HG02610 (cell line): Measurements from ENCODE around the gene SPCS1.
"Not testable (repeated sequence)": the region's sequence is repeated elsewhere in the genome, so short reads cannot be mapped to it uniquely, and the experiment has no call there.

Source experiments
- ATAC-seq: cut with Tn5 transposase; IDR thresholded peaks from one replicate; pipeline ENCODE4 v1.9.1; 2021; ENCODE audit warnings: mild to moderate bottlenecking, moderate library complexity; ENCODE audit not compliant: unreplicated experiment

The SPCS1 gene

DNA sequence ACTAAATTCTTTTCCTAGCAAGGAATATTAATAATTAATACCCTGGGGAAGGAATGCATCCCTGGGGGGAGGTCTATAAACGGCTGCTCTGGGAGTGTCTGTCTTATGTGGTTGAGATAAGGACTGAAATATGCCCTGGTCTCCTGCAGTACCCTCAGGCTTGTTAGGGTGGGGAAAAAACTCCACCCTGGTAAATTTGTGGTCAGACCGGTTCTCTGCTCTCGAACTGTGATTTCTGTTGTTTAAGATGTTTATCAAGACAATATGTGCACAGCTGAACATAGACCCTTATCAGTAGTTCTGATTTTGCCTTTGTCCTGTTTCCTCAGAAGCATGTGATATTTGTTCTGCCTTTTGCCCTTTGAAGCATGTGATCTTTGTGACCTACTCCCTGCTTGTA lies 22.8 kb downstream of the SPCS1 start:
- ATAC-seq: not testable (repeated sequence)

DNA sequence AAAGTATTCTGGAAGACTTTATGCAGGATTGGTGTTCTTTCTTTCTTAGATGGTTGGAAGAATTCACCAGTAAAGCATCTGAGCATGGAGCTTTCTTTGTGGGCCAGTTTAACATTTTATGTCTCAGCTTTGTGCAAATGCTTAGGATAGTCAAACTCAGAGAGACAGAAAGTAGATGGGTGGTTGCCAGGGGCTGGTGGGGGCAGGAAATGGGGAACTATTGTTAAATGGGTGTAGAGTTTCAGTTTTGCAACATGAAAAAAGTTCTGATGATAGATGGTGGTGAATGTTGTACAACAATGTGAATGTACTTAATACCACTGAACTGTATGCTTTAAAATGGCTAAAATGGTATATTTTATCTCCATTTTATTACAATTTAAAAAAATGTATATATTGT lies 24.8 kb downstream of the SPCS1 start:
- ATAC-seq: no peak

DNA sequence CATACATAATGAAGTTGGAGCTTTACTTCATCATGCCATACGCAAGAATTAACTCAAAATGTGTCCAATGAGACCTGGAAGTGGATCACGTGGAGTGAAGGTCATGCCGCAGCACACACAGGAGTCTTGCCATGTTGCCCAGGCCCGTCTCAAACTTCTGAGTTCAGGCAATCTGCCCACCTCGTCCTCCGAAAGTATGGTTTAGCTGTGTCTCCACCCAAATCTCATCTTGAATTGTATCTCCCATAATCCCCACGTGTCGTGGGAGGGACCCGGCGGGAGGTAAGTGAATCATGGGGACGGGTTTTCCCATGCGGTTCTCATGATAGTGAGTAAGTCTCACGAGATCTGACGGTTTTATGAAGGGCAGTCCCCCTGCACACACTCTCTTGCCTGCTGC lies 25.7 kb downstream of the SPCS1 start:
- ATAC-seq: no peak

DNA sequence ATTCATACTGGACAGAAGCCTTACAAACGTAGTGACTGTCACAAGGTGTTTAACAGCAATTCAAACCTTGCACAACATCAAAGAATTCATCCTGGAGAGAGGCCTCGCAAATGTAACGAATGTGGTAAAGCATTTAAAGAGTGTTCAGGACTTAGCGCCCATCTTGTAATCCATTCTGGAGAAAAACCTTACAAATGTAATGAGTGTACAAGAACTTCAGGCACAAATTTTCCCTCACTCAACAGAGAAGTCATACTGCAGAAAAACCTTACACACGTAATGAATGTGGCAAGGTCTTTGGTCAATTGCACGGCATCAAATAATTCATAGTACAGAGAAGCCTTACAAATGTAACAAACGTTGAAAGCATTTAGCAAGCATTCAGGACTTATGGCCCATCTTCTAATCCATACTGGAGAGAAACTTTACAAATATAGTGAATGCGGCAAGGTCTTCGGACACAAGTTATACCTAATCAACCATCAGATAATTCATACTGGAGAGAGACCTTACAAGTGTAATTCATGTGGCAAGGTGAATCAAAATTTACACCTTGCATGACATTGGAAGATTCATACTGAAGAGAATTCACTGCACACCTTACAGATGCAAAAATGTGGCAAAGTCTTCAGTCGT lies 27.5 kb downstream of the SPCS1 start:
- no peak for ATAC-seq

DNA sequence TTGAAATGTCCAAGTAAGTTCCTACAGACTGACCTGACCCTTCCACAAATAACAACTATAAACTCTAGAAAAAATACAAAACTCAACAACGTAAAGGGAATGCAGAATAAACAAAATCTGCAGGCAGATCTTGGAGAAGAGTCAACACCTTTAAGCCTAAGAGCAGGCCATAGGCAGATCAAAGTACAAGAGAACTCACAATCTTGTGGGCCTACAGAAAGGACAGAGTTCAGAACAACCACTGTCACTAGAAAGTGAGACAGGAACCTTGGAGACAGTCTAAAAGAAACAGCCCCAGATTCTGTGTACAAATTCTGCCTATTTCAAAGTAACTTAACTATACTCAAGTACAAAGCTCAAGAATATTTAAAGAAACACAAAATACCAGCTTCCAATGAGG lies 33.8 kb downstream of the SPCS1 start:
- no peak for ATAC-seq

DNA sequence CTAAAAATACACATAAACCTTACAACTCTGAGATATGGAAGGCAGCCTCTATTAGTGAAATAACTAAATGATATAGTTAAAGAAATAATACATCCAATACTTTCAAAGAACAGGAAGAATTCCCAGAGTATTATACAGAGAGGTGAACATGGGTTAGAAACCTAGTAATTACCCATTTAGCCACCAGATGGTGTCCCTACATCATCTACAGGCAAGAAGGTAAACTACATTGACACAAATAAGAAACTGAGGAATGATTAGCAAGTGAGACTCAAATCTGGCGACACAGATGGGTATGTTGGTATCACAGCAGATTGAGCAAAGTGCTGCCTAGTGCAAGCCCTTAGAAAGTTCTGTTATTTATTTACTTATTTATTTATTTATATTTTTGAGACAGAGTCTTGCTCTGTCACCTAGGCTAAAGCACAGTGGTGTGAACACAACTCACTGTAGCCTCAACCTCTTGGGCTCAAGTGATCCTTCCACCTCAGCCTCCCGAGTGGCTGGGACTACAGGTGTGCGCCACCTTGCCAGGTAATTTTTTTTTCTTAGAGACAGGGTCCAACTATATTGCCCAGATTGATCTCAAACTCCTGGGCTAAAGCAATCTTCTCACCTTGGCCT lies 36.6 kb downstream of the SPCS1 start:
- ATAC-seq: no peak

DNA sequence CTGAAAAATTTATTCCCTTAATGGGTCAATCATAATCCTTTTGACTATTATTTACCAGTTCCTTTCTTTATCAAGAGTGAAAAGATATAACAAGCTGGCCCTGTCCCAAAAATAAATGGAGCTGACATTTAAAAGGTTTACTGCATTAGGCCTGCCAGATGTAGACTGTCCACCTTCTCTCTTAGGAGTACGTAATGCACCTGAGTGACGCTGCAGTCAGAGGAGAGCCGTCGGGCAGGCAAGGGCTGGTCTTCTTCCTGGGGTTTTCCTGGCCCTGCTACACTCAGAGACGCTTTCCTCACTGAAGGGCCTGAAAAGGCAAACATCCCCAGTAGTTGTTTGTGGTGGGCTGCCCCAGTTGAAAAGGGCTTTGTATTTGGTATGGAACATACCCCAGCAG lies 37.2 kb downstream of the SPCS1 start:
- ATAC-seq: no peak

DNA sequence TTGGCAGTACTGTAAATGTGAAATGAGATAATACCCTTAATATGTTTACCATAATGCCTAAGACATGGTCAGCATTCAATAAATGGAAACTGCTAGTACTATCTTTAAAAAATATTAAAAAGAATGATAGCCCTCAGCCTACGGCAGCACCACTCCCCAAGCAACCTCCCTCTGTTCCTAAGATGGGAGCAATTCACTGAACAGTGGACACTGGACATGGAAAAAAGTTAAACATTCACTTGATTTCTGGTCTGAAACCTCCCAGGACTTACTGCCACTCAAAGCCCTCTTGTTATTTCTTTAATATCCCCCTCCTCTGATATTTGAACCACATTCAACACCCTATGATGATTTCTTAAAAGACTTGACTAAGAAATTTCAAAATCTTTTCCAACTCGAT lies 37.8 kb downstream of the SPCS1 start:
- no peak for ATAC-seq

DNA sequence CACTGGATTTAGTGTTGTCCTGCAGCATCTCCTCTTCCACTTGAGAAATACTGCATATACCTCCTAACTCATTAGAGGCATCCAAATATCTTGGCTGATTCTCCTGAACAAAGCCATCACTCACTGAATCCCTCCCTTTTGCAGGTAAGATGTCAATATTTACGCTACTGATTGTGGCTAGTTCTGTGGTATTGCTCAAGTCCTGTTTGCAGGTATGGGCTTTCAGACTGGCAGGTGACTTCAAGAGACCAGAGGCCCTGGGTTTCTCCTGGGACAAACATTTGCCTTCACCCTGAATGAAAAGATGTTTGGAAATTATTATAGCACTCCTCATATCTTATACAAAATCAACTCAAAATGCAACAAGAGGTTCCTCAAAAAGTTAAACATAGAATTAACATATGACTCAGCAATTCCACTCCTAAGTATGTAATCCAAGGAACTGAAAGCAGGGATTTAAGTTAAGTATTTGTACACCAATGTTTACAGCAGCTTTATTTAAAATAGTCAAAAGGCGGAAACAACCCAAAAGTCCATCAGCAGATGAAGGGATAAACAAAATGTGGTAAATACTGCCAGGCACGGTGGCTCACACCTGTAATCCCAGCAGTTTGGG lies 46.2 kb downstream of the SPCS1 start:
- no peak for ATAC-seq

DNA sequence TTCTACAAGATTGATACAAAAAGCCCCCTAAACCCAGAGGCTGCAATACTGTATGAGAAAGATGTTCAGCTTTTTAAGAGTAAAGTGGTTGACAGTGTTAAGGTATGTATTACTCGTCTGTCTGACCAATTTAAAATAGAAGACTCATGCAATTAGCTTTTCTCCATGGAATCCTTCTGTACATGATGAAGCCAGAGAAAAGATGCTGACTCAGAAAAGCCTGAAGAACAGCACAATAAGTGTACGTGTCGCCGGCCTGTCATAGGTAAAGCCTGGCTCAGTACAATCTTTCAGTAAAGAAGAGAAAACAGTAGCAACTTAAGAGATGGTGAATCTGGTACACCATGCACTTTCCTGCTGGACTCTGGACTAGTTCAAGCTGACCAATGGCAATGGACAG lies 48.5 kb downstream of the SPCS1 start:
- ATAC-seq: no peak

DNA sequence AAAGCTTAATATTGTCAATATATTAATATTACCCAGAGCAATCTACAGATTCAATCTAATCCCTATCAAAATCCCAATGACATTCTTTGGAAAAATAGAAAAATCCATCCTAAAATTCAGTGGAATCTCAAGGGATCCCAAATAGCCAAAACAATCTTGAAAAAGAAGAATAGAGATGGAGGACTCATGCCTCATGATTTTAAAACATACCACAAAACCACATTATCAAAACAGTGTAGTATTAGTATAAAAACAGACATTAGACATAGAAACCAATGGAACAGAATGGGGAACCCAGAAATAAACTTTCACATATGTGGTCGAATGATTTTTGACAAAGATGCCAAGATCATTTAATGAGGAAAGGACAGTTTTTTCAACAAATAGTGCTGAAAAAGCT lies 50.2 kb downstream of the SPCS1 start:
- no peak for ATAC-seq
